Measurements from ENCODE around the gene SPATA31D4. TPM values are rescaled to one million over a fixed set of nuclear protein-coding genes. Genes with fewer than 3 reads are reported as not detected.
"Not testable (repeated sequence)": the region's sequence is repeated elsewhere in the genome, so short reads cannot be mapped to it uniquely, and the experiment has no call there.

SPATA31D4 gene
- total RNA-seq: not detected
- long read RNA-seq, donor 1: 0 reads
- long read RNA-seq, donor 2: 0 reads

DNA sequence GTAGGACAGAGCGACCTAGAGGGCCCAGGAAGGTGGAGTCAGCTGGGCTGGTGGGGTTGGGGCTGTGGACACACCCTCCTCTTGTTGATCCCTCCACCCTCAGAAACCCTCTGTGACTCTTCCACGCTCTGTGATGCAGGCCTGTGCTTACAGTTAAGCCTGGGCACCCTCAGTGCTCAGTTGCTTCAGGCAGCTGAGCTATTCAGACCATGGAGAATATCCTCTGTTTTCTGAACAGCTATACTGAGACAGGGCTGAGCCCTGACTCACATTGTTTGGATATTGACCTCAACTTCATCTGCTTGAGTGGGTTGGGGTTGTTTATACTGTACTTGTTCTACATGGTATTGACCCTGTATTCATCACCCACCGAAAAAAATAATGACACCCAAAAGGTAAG lies at the start of gene SPATA31D4:
SPATA31D4 (plus strand) TSS at position 124 of the 400 bp plus-strand sequence; CDS start at position 210, 86 bp downstream.
- H3K36me3 ChIP-seq (ENCODE audit: low read depth); DNase-seq; H3K4me3 ChIP-seq; H3K4me1 ChIP-seq (ENCODE audit: low read depth); intact Hi-C loops (cut with DNase I, micrococcal nuclease); H3K9me3 ChIP-seq; ATAC-seq: not testable (repeated sequence)

DNA sequence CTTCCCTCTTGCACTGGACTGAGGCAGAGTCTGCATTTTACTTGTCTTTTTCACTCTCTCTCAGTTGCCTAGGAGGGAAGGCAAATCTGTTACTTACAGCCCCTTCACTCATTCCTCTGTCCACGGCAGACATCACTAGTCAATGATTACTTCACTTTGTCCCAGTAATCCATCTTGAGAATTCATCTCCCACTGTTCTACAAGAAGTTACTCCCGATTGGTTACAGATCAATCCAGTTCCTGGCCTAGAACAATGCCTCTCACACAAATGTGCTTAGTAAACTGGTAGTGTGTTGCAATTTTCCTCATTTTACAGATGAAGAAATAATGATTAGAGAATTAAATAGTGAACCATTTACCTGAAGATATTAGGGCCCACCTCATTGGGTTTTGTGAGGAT lies 49.7 kb upstream of the SPATA31D4 start:
- no peak for ATAC-seq
- Histone ChIP-seq H3K36me3 (ENCODE audit: low read depth) (no peaks in the 10 kb centered on the region), H3K4me1 (ENCODE audit: low read depth) (peaks cover 21% of the 10 kb centered on the region), H3K9me3 (no peaks in the 10 kb centered on the region), H3K4me3 (no peak overlapping the region)
- TF ChIP-seq, protein P1, sequence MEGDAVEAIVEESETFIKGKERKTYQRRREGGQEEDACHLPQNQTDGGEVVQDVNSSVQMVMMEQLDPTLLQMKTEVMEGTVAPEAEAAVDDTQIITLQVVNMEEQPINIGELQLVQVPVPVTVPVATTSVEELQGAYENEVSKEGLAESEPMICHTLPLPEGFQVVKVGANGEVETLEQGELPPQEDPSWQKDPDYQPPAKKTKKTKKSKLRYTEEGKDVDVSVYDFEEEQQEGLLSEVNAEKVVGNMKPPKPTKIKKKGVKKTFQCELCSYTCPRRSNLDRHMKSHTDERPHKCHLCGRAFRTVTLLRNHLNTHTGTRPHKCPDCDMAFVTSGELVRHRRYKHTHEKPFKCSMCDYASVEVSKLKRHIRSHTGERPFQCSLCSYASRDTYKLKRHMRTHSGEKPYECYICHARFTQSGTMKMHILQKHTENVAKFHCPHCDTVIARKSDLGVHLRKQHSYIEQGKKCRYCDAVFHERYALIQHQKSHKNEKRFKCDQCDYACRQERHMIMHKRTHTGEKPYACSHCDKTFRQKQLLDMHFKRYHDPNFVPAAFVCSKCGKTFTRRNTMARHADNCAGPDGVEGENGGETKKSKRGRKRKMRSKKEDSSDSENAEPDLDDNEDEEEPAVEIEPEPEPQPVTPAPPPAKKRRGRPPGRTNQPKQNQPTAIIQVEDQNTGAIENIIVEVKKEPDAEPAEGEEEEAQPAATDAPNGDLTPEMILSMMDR (IDR thresholded peaks at IDR 0.05): no peak
- DNase-seq: no peak
- intact Hi-C loops (cut with DNase I, micrococcal nuclease): no loop called here

DNA sequence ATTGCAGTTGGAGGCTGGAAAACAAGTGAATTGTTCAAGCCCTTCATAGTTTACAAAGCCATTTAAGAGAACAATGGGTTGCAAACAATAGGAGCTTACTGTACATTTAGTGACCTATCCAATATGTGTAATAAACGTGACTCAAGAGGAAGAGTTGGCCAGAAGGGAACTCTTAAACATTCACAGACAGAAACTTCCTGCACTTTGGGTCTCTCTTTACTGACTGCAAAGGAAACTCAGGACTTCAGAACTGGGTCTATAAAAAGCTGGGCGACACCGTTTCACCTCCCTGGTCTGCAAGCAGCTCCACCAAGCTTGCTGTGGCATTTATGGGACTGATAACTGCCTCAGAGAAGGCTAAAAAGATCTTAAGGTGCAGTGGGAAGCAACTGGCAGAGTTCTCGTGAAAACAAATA lies 48.7 kb upstream of the SPATA31D4 start:
- peak; percentile 83 for ATAC-seq
- DNase-seq: peak in 2 of 3 donors; percentile 46 to 67

DNA sequence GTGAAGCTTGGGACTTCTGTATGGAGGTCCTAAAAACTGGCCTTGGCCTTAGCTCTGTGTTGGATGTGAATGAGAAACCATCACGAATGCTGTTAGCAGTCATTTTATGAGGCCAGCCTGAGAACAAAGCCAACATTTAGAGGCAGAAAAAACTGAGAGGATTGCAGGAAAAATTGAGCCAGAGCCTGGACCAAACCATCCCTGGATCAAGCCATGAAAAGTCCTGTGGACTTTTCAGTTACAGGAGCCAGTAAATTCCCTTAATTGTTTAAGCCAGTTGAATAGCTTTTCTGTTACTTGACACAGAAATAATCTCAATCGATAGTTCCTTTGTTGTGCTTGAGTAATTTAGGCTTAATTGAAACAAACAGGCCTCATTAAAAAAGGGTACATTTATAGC lies 42.6 kb upstream of the SPATA31D4 start:
- intact Hi-C loops (cut with DNase I, micrococcal nuclease): no loop called here
- Histone ChIP-seq H3K4me3 (no peak overlapping the region), H3K36me3 (ENCODE audit: low read depth) (no peaks in the 10 kb centered on the region), H3K9me3 (no peaks in the 10 kb centered on the region), H3K4me1 (ENCODE audit: low read depth) (peaks cover 2% of the 10 kb centered on the region)
- ATAC-seq: no peak
- TF ChIP-seq, protein P1 (IDR thresholded peaks at IDR 0.05): no peak
- no peak for DNase-seq

More for the DNA sequence above, 48.7 kb upstream of the SPATA31D4 start:
- H3K36me3 ChIP-seq (ENCODE audit: low read depth): no peaks in the 10 kb centered on the region
- TF ChIP-seq, protein P1 (IDR thresholded peaks at IDR 0.05): no peak
- H3K9me3 ChIP-seq: no peaks in the 10 kb centered on the region
- H3K4me1 ChIP-seq (ENCODE audit: low read depth): peaks cover 21% of the 10 kb centered on the region
- H3K4me3 ChIP-seq: no peak overlapping the region
- intact Hi-C loops (cut with DNase I, micrococcal nuclease): no loop called here

DNA sequence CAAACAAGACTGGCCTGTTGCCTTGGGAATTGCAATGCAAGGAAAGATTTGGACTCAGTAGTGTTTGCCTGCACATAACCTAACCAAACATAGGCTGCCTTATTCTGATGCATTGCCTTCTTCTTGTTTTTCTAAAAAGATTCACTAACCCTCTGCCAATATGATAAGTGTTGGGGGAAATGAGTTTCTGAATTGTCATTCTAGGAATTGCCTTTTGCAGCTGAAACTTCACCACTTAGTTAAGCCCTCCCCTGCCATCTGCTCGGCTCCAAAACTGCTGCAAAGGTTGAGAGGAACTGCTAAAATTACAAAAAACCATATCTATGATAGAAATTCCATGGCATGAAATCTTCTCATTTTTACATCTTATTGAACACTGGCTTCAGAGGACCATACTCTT lies 41.6 kb upstream of the SPATA31D4 start:
- ATAC-seq (no peak), DNase-seq (no peak)
- no peaks in the 10 kb centered on the region for H3K36me3 ChIP-seq (ENCODE audit: low read depth)
- H3K4me3 ChIP-seq: no peak overlapping the region
- no peaks in the 10 kb centered on the region for H3K9me3 ChIP-seq
- H3K4me1 ChIP-seq (ENCODE audit: low read depth): peaks cover 2% of the 10 kb centered on the region
- intact Hi-C loops (cut with DNase I, micrococcal nuclease): no loop called here
- TF ChIP-seq, protein P1 (IDR thresholded peaks at IDR 0.05): no peak

DNA sequence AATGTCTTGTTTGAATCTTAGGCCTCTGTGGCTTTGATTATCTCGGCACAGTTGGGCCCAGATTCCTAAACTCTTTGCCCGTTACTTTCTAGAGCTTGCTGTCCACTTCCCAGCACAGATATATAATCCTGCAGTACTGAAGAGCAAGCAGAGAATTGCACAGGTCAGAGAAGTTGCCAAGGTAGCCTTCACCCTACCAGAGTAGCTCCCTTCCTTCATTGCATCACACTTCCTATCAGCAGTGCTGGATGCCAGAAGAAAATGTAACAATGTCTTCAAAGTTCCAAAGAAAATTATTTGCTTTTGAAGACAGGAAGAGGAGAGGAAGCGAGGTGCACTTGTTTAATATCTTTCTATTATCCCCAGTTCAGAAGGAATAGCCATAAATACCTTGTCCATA lies 38.1 kb upstream of the SPATA31D4 start:
- H3K36me3 ChIP-seq (ENCODE audit: low read depth): no peaks in the 10 kb centered on the region
- H3K4me1 ChIP-seq (ENCODE audit: low read depth): peaks cover 8% of the 10 kb centered on the region
- intact Hi-C loops (cut with DNase I, micrococcal nuclease): no loop called here
- H3K9me3 ChIP-seq: no peaks in the 10 kb centered on the region
- peak; percentile 34 for ATAC-seq
- DNase-seq: no peak
- TF ChIP-seq, protein P1 (IDR thresholded peaks at IDR 0.05): no peak
- no peak overlapping the region for H3K4me3 ChIP-seq
